Measurements from ENCODE around the gene RNF44. TPM values are rescaled to one million over a fixed set of nuclear protein-coding genes. Genes with fewer than 3 reads are reported as not detected.

RNF44 gene
- total RNA-seq (100 to 1,000 TPM; 228 to 288 TPM), total RNA-seq (54.0 to 92.2 reads per million in 2 donors)

GRCh38 chr5:176536902-176537553 is at the start of gene RNF44:
Gene RNF44 (minus strand): TSS chr5:176537402. CDS start chr5:176532472, 4,930 bp downstream.
- Mint-ChIP-seq H3K4me1 (peaks cover 62% of the 10 kb centered on the region), H3K36me3 (ENCODE audit: low read depth) (peaks cover 3% of the 10 kb centered on the region), H3K27ac (peak within 1 kb of the TSS; percentile 99), H3K4me3 (peak within 1 kb of the TSS; percentile 97), H3K27me3 (no peaks in the 10 kb centered on the region)
- ATAC-seq (peak; percentile 74), DNase-seq (peak; percentile 98 to 99 (median 99))
- H3K9me3 ChIP-seq (ENCODE audit: control insufficient read depth, low read length, poor library complexity, severe bottlenecking), result no peaks in the 10 kb centered on the region

DNA sequence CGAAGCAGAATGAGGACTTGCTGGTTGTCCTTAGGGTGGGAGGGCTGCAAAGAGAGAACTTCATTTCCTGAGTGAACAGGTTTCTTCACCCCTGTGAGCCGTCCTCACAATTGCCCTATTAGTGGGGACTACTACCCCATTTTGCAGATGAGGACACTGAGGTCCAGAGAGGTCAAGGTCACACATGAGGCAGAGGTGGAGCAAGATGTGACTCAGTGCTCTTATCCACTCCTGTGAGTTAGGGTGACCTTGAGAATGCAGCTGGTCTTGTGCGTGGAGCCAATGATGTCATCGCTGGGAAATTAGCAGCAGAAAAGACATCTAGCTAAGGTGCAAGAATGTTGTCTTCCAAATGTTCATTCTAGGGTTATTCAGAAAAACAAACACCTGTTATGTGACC is 45.9 kb upstream of the RNF44 start:
- Mint-ChIP-seq H3K36me3 (ENCODE audit: low read depth) (peaks cover 2% of the 10 kb centered on the region), H3K4me3 (no peak overlapping the region), H3K27ac (no peak overlapping the region), H3K27me3 (no peaks in the 10 kb centered on the region), H3K4me1 (no peaks in the 10 kb centered on the region)
- no peak for ATAC-seq
- DNase-seq, result no peak
- H3K9me3 ChIP-seq (ENCODE audit: control insufficient read depth, low read length, poor library complexity, severe bottlenecking), result no peaks in the 10 kb centered on the region

DNA sequence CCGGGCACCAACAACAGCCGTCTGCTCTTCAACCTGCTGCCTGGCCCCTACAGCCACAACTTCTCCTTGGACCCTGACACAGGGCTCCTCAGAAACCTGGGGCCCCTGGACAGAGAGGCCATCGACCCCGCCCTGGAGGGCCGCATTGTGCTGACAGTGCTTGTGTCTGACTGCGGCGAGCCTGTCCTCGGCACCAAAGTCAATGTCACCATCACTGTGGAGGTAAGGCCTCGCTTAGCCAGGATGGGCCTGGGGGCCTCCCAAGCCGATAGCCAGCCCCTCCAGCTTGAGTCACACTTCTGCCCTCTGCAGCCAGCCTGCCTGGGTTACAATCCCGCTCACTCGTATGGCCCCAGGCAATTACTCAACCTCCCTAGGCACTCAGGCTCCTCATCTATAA is 44.2 kb upstream of the RNF44 start:
- Mint-ChIP-seq H3K4me1 (peaks cover 2% of the 10 kb centered on the region), H3K36me3 (ENCODE audit: low read depth) (no peaks in the 10 kb centered on the region), H3K27ac (no peak overlapping the region), H3K27me3 (no peaks in the 10 kb centered on the region), H3K4me3 (no peak overlapping the region)
- DNase-seq (no peak), ATAC-seq (no peak)
- no peaks in the 10 kb centered on the region for H3K9me3 ChIP-seq (ENCODE audit: control insufficient read depth, low read length, poor library complexity, severe bottlenecking)

DNA sequence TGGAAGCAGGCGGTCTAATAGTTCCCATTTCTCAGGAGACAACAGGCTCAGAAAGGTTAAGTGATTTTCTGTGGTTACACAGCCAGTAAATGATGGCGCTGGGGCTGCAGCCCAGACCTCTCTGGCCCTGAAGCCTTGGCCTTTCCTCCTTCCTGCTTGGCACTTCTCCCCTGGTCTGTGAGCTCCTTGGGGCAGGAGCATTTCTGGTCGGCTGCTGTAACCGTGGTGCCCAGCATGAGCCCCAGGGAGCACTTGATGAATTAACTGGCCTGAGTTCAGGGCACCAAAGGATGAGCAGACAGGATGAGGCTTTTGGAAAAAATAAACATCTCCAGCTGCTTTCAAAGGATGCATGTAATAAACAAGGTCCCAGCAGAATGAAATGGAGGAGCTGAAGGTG is 42.1 kb upstream of the RNF44 start:
- DNase-seq, result no peak
- H3K27me3 Mint-ChIP-seq, result no peaks in the 10 kb centered on the region
- no peaks in the 10 kb centered on the region for H3K36me3 Mint-ChIP-seq (ENCODE audit: low read depth)
- no peaks in the 10 kb centered on the region for H3K9me3 ChIP-seq (ENCODE audit: control insufficient read depth, low read length, poor library complexity, severe bottlenecking)
- no peak overlapping the region for H3K27ac Mint-ChIP-seq
- H3K4me1 Mint-ChIP-seq, result peaks cover 2% of the 10 kb centered on the region
- ATAC-seq, result no peak
- no peak overlapping the region for H3K4me3 Mint-ChIP-seq

GRCh38 chr5:176578391-176578808 is 41.2 kb upstream of the RNF44 start:
- Mint-ChIP-seq H3K4me3 (no peak overlapping the region), H3K36me3 (ENCODE audit: low read depth) (no peaks in the 10 kb centered on the region), H3K27ac (peak overlapping the region; percentile 39), H3K4me1 (peaks cover 6% of the 10 kb centered on the region), H3K27me3 (no peaks in the 10 kb centered on the region)
- H3K9me3 ChIP-seq (ENCODE audit: control insufficient read depth, low read length, poor library complexity, severe bottlenecking), result no peaks in the 10 kb centered on the region
- peak; percentile 62 for ATAC-seq
- DNase-seq, result peak in 2 of 3 donors; percentile 30 to 33

GRCh38 chr5:176577312-176578176 is 40.3 kb upstream of the RNF44 start:
- Mint-ChIP-seq H3K27ac (peak overlapping the region; percentile 39), H3K27me3 (peaks cover 4% of the 10 kb centered on the region), H3K36me3 (ENCODE audit: low read depth) (no peaks in the 10 kb centered on the region), H3K4me1 (peaks cover 10% of the 10 kb centered on the region), H3K4me3 (no peak overlapping the region)
- H3K9me3 ChIP-seq (ENCODE audit: control insufficient read depth, low read length, poor library complexity, severe bottlenecking), result no peaks in the 10 kb centered on the region
- DNase-seq (no peak), ATAC-seq (no peak)

DNA sequence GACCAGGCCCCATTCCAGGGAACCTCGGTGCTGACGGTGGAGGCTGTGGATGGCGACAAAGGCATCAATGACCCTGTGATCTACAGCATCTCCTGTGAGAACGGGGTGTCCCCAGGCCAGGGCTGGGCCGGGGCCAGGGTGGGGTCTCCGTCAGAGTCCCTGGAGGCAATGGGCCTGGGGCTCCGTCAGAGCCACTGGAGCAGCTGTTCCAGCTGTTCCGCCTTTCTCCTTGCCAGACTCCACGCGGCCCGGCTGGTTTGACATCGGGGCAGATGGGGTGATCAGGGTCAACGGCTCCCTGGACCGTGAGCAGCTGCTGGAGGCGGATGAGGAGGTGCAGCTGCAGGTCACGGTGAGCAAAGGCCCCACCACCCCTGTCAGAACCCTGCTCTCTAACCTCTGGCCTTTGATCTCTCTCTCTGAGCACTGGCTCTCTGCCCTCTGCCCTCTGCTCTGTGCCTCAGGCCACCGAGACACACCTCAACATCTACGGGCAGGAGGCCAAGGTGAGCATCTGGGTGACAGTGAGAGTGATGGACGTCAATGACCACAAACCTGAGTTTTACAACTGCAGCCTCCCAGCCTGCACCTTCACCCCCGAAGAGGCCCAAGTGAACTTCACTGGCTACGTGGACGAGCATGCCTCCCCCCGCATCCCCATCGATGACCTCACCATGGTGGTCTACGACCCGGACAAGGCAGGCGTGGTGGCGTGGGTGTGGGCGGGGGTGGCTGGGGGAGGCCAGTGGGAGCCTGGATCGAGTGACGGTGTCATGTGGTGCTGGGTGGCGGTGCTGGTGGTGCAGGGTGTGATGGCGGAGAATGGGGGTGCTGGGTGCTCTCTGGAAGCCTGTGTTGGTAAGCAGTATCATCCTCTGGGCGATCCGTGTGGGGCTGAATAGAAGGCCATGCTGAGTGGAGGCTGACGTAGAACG is 38.6 kb upstream of the RNF44 start:
- no peak for DNase-seq
- Mint-ChIP-seq H3K36me3 (ENCODE audit: low read depth) (no peaks in the 10 kb centered on the region), H3K27me3 (peaks cover 4% of the 10 kb centered on the region), H3K27ac (no peak overlapping the region), H3K4me3 (no peak overlapping the region), H3K4me1 (peaks cover 10% of the 10 kb centered on the region)
- ATAC-seq, result no peak
- no peaks in the 10 kb centered on the region for H3K9me3 ChIP-seq (ENCODE audit: control insufficient read depth, low read length, poor library complexity, severe bottlenecking)

DNA sequence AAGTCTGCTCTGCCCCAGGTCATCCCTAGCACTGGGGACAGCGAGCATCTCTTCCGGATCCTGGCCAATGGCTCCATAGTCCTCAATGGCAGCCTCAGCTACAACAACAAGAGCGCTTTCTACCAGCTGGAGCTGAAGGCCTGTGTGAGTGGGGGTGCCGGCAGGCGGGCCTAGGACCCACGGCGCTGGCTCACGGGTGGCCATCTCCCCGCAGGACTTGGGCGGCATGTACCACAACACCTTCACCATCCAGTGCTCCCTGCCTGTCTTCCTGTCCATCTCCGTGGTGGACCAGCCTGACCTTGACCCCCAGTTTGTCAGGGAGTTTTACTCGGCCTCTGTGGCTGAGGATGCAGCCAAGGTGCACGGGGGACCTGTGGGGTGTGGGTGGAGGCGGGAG is 37.9 kb upstream of the RNF44 start:
- H3K27ac Mint-ChIP-seq, result no peak overlapping the region
- DNase-seq (no peak), ATAC-seq (no peak)

GRCh38 chr5:176574297-176574591 is 37.0 kb upstream of the RNF44 start:
- no peak for ATAC-seq
- H3K9me3 ChIP-seq (ENCODE audit: control insufficient read depth, low read length, poor library complexity, severe bottlenecking), result no peaks in the 10 kb centered on the region
- H3K4me1 Mint-ChIP-seq, result peaks cover 10% of the 10 kb centered on the region
- H3K4me3 Mint-ChIP-seq, result no peak overlapping the region
- DNase-seq, result no peak
- peaks cover 4% of the 10 kb centered on the region for H3K27me3 Mint-ChIP-seq
- H3K27ac Mint-ChIP-seq, result no peak overlapping the region
- no peaks in the 10 kb centered on the region for H3K36me3 Mint-ChIP-seq (ENCODE audit: low read depth)

More for the DNA sequence above, 37.9 kb upstream of the RNF44 start:
- peaks cover 10% of the 10 kb centered on the region for H3K4me1 Mint-ChIP-seq
- peaks cover 4% of the 10 kb centered on the region for H3K27me3 Mint-ChIP-seq
- H3K36me3 Mint-ChIP-seq (ENCODE audit: low read depth), result no peaks in the 10 kb centered on the region
- H3K9me3 ChIP-seq (ENCODE audit: control insufficient read depth, low read length, poor library complexity, severe bottlenecking), result no peaks in the 10 kb centered on the region
- no peak overlapping the region for H3K4me3 Mint-ChIP-seq

GRCh38 chr5:176573564-176574296 is 36.5 kb upstream of the RNF44 start:
- Mint-ChIP-seq H3K36me3 (ENCODE audit: low read depth) (no peaks in the 10 kb centered on the region), H3K4me3 (no peak overlapping the region), H3K27me3 (peaks cover 4% of the 10 kb centered on the region), H3K27ac (no peak overlapping the region), H3K4me1 (peaks cover 10% of the 10 kb centered on the region)
- no peaks in the 10 kb centered on the region for H3K9me3 ChIP-seq (ENCODE audit: control insufficient read depth, low read length, poor library complexity, severe bottlenecking)
- DNase-seq (peak; percentile 56 to 75 (median 67)), ATAC-seq (peak; percentile 87)

DNA sequence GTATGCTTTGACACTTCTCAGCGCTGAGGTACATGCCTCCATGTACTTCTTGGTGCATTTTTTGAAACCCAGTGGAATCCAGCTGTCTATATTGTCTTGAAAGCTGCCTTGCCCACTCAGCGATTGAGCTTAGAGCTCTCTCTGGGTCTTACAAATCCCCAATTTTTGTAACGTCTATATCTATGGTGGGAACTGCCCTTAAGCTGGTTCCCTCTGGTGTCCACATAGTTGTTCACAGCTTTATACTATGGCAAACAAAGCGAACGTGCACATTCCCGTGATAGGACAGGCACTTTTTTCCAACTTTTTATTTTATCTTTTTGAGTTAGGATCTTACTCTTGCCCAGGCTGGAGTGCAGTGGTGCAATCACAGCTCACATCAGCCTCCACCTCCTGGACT is 32.8 kb upstream of the RNF44 start:
- no peak overlapping the region for H3K4me3 Mint-ChIP-seq
- ATAC-seq, result no peak
- H3K27ac Mint-ChIP-seq, result no peak overlapping the region
- peaks cover 2% of the 10 kb centered on the region for H3K36me3 Mint-ChIP-seq (ENCODE audit: low read depth)
- H3K9me3 ChIP-seq (ENCODE audit: control insufficient read depth, low read length, poor library complexity, severe bottlenecking), result no peaks in the 10 kb centered on the region
- peaks cover 8% of the 10 kb centered on the region for H3K4me1 Mint-ChIP-seq
- DNase-seq, result no peak
- peaks cover 11% of the 10 kb centered on the region for H3K27me3 Mint-ChIP-seq

DNA sequence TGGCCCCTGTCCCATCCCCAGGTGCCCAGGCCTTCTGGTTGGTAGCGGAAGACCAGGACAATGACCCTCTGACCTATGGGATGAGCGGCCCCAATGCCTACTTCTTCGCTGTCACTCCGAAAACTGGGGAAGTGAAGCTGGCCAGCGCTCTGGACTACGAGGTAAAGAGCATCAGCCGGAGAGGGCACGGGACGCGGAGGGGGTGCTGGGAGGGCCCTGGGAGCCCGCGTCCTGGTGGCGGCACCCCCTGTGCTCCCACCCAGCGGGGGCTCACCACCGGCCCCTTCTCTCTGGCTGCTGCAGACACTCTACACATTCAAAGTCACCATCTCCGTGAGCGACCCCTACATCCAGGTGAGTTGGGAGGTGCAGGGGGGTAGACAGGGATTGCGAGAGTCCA is 31.5 kb upstream of the RNF44 start:
- Mint-ChIP-seq H3K27me3 (peaks cover 11% of the 10 kb centered on the region), H3K4me3 (no peak overlapping the region), H3K27ac (no peak overlapping the region), H3K4me1 (peaks cover 4% of the 10 kb centered on the region), H3K36me3 (ENCODE audit: low read depth) (peaks cover 2% of the 10 kb centered on the region)
- ATAC-seq (no peak), DNase-seq (no peak)
- no peaks in the 10 kb centered on the region for H3K9me3 ChIP-seq (ENCODE audit: control insufficient read depth, low read length, poor library complexity, severe bottlenecking)
